Measurements from ENCODE around the gene MLLT3. TPM values are rescaled to one million over a fixed set of nuclear protein-coding genes. Genes with fewer than 3 reads are reported as not detected.
A peak's percentile ranks its signal among the peaks of the same experiment; 100 is the strongest.
"Not testable (repeated sequence)": the region's sequence is repeated elsewhere in the genome, so short reads cannot be mapped to it uniquely, and the experiment has no call there.

The MLLT3 gene
- total RNA-seq, 6 experiments from 2014 or later = 0.43 to 2.5 (median 1.2) TPM

DNA sequence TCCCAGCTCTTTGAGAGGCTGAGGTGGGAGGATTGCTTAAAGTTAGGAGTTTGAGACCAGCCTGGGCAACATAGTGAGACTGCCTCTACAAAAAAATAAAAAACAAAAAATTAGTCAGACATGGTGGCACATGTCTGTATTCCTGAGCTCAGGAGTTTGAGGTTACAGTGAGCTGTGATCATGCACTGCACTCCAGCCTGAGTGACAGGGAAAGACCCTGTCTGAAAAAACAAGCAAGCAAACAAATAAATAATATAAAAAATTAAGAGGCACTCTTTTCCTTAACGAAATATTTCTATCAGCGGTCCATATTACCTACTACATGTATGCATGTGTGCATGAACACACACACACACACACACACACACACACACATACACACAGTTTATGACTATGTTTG, 40.8 kb upstream of the MLLT3 start:
- no peak for ATAC-seq
- DNase-seq = no peak
- Histone ChIP-seq H3K27ac (no peak overlapping the region), H3K4me1 (no peaks in the 10 kb centered on the region), H3K36me3 (no peaks in the 10 kb centered on the region), H3K4me3 (no peak overlapping the region), H3K27me3 (no peaks in the 10 kb centered on the region), H3K9me3 (no peaks in the 10 kb centered on the region)
- intact Hi-C loops (cut with DNase I) = no loop called here
- WGBS (ENCODE audit: insufficient coverage, low coverage, low lambda C conversion rate, missing lambda C conversion rate) = 89% methylated on average over 2 of the region's 2 CpGs
- no peak for TF ChIP-seq POLR2A (IDR thresholded peaks at IDR 0.05)
- TF ChIP-seq, protein P1, sequence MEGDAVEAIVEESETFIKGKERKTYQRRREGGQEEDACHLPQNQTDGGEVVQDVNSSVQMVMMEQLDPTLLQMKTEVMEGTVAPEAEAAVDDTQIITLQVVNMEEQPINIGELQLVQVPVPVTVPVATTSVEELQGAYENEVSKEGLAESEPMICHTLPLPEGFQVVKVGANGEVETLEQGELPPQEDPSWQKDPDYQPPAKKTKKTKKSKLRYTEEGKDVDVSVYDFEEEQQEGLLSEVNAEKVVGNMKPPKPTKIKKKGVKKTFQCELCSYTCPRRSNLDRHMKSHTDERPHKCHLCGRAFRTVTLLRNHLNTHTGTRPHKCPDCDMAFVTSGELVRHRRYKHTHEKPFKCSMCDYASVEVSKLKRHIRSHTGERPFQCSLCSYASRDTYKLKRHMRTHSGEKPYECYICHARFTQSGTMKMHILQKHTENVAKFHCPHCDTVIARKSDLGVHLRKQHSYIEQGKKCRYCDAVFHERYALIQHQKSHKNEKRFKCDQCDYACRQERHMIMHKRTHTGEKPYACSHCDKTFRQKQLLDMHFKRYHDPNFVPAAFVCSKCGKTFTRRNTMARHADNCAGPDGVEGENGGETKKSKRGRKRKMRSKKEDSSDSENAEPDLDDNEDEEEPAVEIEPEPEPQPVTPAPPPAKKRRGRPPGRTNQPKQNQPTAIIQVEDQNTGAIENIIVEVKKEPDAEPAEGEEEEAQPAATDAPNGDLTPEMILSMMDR (IDR thresholded peaks at IDR 0.05) = no peak

DNA sequence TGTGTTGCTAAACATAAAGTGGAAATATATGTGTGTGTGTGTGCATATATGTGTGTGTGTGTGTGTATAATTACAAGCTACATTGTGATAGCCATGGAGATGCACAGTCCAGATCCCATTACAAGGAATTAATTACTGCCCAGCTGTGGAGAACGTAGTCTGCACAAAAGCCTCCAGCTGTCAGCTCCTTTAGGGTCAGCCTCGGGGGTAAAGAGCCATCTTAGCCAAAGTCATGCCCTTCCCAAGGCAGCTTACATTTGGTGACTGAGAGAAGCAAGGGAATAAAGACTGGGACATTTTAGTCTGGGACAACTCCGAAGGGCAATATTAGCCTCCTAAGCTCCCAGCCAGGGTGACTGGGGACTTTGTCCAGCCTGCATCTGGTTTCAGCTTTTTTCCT, 39.9 kb upstream of the MLLT3 start:
- TF ChIP-seq, protein P1 (IDR thresholded peaks at IDR 0.05) = no peak
- TF ChIP-seq POLR2A (IDR thresholded peaks at IDR 0.05) = no peak
- WGBS (ENCODE audit: insufficient coverage, low coverage, low lambda C conversion rate, missing lambda C conversion rate) = no CpG with 5 or more reads among the region's 3 CpGs
- Histone ChIP-seq H3K4me3 (no peak overlapping the region), H3K9me3 (no peaks in the 10 kb centered on the region), H3K27ac (no peak overlapping the region), H3K4me1 (no peaks in the 10 kb centered on the region), H3K36me3 (no peaks in the 10 kb centered on the region), H3K27me3 (no peaks in the 10 kb centered on the region)
- intact Hi-C loops (cut with DNase I) = no loop called here
- DNase-seq = no peak
- ATAC-seq = no peak

DNA sequence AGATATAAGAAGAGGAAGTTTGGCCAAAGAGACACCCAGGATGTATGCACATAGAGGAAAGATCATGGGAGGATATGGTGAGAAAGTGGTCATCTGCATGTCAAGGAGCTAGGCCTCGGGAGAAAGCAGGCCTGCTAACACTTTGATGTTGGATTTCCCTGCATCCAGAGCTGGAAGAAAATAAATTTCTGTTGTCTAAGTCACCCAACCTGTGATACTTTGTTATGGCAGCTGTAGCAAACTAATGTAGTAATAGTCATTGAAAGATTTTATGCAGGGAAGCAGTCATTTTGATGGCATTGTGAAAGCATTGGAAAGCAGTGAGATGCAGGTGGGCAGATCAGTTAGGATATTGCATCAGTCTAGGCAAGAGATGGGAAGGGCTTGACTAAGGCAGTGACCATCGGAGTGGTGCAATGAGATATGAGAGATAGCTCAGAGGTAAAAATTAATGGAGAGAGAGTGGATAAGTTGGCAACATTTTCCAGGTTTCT, 37.2 kb upstream of the MLLT3 start:
- Histone ChIP-seq H3K27ac (no peak overlapping the region), H3K36me3 (no peaks in the 10 kb centered on the region), H3K9me3 (no peaks in the 10 kb centered on the region), H3K27me3 (no peaks in the 10 kb centered on the region), H3K4me3 (no peak overlapping the region), H3K4me1 (no peaks in the 10 kb centered on the region)
- TF ChIP-seq, protein P1 (IDR thresholded peaks at IDR 0.05) = no peak
- TF ChIP-seq POLR2A (IDR thresholded peaks at IDR 0.05) = no peak
- intact Hi-C loops (cut with DNase I) = no loop called here
- no peak for DNase-seq
- ATAC-seq = no peak
- WGBS (ENCODE audit: insufficient coverage, low coverage, low lambda C conversion rate, missing lambda C conversion rate) = 71% methylated on average over 2 of the region's 2 CpGs

DNA sequence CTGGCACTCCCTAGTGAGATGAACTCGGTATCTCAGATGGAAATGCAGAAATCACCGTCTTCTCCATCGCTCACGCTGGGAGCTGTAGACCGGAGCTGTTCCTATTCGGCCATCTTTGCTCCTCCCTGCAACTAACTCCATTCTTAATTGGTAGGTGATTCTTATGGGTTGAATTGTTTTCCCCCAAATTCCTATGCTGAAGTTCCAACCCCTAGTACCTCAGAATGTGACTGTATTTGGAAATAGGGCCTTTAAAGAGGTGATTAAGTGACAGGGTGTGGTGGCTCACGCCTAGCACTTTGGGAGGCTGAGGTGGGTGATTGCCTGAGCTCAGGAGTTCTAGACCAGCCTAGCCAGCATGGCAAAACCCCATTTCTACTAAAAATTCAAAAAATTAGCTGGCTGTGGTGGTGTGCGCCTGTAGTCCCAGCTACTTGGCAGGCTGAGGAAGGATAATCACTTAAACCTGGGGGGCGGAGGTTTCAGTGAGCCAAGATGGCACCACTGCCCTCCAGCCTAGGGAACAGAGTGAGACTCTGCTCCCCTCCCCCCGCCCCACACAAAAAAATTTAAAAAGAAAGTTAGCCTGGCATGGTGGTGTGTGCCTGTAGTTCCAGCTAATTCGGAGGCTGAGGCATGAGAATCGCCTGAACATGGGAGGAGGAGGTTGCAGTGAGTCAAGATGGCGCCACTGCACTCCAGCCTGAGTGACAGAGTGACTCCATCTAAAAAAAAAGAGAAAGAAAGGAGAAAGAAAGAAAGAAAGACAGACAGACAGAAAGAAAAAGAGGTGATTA, 36.6 kb upstream of the MLLT3 start:
- peak overlapping the region; percentile 39 to 57 (median 48) for H3K4me3 ChIP-seq
- no peak for DNase-seq
- 81% methylated on average over 8 of the region's 13 CpGs for WGBS (ENCODE audit: insufficient coverage, low coverage, low lambda C conversion rate, missing lambda C conversion rate)
- TF ChIP-seq, protein P1 (IDR thresholded peaks at IDR 0.05) = no peak
- TF ChIP-seq POLR2A (IDR thresholded peaks at IDR 0.05) = no peak
- no peak overlapping the region for H3K27ac ChIP-seq
- intact Hi-C loops (cut with DNase I) = no loop called here
- no peaks in the 10 kb centered on the region for H3K27me3 ChIP-seq
- ATAC-seq = no peak
- H3K4me1 ChIP-seq = no peaks in the 10 kb centered on the region
- no peaks in the 10 kb centered on the region for H3K36me3 ChIP-seq
- H3K9me3 ChIP-seq = no peaks in the 10 kb centered on the region

DNA sequence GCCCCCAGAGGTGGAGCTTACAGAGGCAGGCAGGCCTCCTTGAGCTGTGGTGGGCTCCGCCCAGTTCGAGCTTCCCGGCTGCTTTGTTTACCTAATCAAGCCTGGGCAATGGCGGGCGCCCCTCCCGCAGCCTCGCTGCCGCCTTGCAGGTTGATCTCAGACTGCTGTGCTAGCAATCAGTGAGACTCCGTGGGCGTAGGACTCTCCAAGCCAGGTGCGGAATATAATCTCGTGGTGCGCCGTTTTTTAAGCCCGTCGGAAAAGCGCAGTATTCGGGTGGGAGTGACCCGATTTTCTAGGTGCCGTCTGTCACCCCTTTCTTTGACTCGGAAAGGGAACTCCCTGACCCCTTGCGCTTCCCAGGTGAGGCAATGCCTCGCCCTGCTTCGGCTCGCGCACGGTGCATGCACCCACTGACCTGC, 36.0 kb upstream of the MLLT3 start:
- peak overlapping the region; percentile 39 to 57 (median 48) for H3K4me3 ChIP-seq
- H3K27me3 ChIP-seq; H3K27ac ChIP-seq; ATAC-seq; H3K36me3 ChIP-seq; H3K9me3 ChIP-seq; DNase-seq; intact Hi-C loops (cut with DNase I); H3K4me1 ChIP-seq: not testable (repeated sequence)
- 19% methylated on average over 10 of the region's 27 CpGs for WGBS (ENCODE audit: insufficient coverage, low coverage, low lambda C conversion rate, missing lambda C conversion rate)

Data from right lobe of liver (tissue), 6 donors.